ENCODE measurements around the gene CACTIN.

The CACTIN gene

GRCh38 chr19:3646336-3647092, 19.9 kb upstream of the CACTIN start:
- TF ChIP-seq CTCF (IDR thresholded peaks at IDR 0.05; ENCODE audit: extremely low read depth, missing control alignments): no peak
- no peak for DNase-seq (ENCODE audit: low spot score)

- no peak for TF ChIP-seq CTCF (IDR thresholded peaks at IDR 0.05; ENCODE audit: extremely low read depth, missing control alignments)
- no peak for DNase-seq (ENCODE audit: low spot score)
Measured at GRCh38 chr19:3645726-3646125, 19.1 kb upstream of the CACTIN start.

GRCh38 chr19:3645067-3645396, 18.4 kb upstream of the CACTIN start:
- no peak for DNase-seq (ENCODE audit: low spot score)
- no peak for TF ChIP-seq CTCF (IDR thresholded peaks at IDR 0.05; ENCODE audit: extremely low read depth, missing control alignments)

GRCh38 chr19:3644351-3645066, 17.9 kb upstream of the CACTIN start:
- TF ChIP-seq CTCF (IDR thresholded peaks at IDR 0.05; ENCODE audit: extremely low read depth, missing control alignments): no peak
- no peak for DNase-seq (ENCODE audit: low spot score)

- no peak for TF ChIP-seq CTCF (IDR thresholded peaks at IDR 0.05; ENCODE audit: extremely low read depth, missing control alignments)
- no peak for DNase-seq (ENCODE audit: low spot score)
Measured at GRCh38 chr19:3643674-3644313, 17.2 kb upstream of the CACTIN start.

- no peak for DNase-seq (ENCODE audit: low spot score)
- no peak for TF ChIP-seq CTCF (IDR thresholded peaks at IDR 0.05; ENCODE audit: extremely low read depth, missing control alignments)
Measured at GRCh38 chr19:3642987-3643673, 16.5 kb upstream of the CACTIN start.
